AG08396 (cell line): ENCODE measurements around the gene COG4.

Source experiments
- DNase-seq: peaks from one replicate; pipeline ENCODE4 v3.0.0; 2012; ENCODE audit warnings: low spot score, mixed read lengths

COG4 gene

DNA sequence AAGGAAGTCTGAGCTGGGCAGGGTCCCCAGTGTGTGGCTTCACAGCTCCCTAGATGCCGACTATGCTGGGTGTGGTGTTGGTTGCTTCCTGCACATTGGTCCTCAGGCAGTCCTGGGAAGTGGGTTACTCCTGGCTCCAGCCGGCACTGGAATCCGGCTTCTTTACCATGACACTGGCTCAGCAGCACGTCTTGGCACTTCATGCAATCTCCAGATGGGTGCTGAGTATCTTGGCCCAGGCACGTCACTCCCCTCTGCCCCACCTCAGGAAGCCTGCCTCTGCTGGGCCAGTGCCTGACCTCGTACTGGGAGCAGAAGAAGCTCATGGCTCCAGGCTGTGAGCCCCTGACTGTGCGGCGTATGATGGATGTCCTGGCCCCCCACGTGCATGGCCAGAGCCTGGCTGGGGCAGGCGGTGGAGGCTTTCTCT lies 44.4 kb downstream of the COG4 start:
- no peak for DNase-seq

DNA sequence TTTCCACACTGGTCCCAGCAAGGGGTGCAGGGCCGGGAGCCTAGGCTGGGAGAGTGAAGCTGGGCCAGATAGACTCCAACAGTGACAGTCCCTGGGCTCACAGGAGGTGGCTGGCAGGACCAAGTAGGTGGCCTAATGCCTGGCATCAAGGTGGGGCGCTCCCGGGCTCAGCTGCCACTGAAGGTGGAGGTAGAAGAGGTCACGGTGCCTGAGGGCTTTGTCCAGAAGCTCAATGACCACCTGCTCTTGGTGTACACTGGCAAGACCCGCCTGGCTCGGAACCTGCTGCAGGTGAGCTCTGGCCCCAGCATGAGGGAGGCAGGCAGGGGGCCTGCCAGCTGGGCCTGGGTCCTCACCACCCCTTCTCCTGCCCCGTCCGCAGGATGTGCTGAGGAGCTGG lies 45.2 kb downstream of the COG4 start:
- no peak for DNase-seq

DNA sequence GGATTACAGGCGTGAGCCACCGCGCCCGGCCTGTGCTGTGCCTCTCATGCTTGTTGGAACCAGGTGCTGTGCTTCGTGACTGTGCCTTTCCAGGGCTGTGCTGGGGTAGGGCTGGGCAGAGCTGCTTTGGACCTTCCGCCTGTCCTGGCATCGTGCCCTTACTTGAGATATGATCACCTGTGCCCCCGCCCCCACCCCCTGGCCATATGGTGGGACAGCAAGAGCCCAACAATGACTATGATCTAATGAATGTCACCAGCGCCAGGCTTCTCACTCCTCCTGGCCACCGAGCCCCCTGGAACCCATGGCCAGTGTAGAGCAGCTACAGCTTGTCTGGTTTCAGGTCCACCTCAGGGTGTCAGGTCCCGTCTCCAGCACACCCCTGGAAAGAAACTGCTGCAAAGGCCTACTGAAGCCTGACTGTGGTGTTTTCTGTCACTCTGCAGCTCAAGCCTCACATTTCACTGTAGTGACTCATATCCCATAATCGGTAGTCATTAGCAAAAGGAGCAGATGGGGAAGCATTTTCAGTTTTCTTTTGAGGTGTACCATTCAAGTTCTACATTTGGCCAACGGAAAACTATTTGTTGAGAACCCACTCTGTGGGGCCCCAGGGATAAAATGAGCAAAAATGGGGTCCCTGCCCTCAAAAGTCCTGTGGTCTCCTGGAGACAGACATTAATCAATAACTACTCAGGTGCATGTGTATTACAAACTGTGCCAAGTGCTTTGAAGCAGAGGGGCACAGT lies 46.9 kb downstream of the COG4 start:
- DNase-seq = peak; percentile 94

GRCh38 chr16:70475054-70475871 lies 48.1 kb downstream of the COG4 start:
- no peak for DNase-seq

DNA sequence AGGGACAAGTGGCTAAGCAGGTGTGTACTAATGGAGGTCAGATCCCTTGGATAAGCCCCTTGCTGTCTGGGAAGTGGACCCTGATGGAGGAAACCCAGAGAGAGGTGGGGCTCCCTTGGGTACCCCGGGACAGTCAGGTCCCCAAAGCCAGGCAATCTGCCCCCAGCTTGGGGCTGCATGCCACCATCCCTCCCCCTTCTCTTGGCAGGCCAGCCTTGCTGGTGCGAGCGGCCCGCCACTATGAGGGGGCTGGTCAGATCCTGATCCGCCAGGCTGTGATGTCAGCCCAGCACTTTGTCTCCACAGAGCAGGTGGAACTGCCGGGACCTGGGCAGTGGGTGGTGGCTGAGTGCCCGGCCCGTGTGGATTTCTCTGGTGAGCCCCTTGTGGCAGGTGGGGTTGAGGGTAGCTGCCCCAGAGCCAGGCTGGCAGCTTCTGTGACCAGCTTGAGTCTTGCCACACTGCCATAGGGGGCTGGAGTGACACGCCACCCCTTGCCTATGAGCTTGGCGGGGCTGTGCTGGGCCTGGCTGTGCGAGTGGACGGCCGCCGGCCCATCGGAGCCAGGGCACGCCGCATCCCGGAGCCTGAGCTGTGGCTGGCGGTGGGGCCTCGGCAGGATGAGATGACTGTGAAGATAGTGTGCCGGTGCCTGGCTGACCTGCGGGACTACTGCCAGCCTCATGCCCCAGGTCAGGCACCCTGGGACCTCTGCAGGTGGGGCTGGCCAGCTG lies 48.9 kb downstream of the COG4 start:
- no peak for DNase-seq

DNA sequence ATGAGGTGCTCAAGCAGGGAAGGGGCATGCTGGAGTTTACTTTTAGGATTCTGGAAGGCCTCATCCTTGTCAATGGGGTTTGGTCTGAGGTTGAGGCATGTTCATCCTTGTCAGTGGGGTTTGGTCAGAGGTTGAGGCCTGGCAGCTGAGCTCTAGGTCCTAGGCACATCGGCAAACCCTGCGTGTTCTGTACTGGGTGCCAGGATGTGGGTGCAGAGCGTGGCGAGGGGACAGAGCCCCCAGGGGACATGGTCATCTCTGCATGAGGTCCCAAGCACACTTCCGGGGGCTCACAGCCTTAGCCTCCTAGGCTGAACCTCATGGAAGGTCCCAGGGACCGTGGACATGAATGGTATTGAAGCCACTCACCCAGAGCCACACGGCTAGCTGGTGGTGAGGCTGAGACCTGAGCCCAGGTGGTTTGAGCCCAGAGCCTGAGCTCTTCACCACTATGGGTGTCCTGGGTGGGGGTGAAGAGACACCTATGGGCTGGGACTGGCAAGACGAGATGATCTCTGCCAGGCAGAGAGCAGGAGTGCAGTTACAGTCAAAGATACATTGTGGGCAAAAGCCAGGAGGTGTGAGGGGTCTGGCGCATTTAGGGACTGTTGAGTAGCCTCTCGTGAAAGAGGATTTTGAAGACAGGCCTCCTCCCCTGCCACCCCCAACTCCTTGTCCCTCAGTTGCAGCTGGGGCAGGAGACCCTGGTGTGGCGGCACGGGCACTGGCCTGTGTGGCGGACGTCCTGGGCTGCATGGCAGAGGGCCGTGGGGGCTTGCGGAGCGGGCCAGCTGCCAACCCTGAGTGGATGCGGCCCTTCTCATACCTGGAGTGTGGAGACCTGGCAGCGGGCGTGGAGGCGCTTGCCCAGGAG lies 49.7 kb downstream of the COG4 start:
- DNase-seq = no peak

DNA sequence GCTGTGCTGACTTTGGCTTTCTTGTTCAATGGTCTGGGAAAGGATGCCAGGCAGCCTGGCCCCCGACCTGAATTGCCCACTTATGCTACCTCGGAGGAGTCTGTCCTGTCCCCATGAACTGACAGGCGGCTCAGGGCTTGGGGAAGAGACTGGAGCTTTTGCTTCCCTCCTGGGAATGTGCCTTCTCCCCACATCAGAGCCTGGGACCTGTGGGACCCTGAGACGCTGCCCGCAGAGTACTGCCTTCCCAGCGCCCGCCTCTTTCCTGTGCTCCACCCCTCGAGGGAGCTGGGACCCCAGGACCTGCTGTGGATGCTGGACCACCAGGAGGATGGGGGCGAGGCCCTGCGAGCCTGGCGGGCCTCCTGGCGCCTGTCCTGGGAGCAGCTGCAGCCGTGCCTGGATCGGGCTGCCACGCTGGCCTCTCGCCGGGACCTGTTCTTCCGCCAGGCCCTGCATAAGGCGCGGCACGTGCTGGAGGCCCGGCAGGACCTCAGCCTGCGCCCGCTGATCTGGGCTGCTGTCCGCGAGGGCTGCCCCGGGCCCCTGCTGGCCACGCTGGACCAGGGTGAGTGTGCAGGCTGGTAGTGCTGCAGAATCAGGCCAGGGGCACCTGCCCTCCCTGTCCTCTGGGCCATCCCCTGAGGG lies 50.4 kb downstream of the COG4 start:
- DNase-seq = no peak

- DNase-seq = peak; percentile 58
Measured at GRCh38 chr16:70470927-70471341, 52.4 kb downstream of the COG4 start.

DNA sequence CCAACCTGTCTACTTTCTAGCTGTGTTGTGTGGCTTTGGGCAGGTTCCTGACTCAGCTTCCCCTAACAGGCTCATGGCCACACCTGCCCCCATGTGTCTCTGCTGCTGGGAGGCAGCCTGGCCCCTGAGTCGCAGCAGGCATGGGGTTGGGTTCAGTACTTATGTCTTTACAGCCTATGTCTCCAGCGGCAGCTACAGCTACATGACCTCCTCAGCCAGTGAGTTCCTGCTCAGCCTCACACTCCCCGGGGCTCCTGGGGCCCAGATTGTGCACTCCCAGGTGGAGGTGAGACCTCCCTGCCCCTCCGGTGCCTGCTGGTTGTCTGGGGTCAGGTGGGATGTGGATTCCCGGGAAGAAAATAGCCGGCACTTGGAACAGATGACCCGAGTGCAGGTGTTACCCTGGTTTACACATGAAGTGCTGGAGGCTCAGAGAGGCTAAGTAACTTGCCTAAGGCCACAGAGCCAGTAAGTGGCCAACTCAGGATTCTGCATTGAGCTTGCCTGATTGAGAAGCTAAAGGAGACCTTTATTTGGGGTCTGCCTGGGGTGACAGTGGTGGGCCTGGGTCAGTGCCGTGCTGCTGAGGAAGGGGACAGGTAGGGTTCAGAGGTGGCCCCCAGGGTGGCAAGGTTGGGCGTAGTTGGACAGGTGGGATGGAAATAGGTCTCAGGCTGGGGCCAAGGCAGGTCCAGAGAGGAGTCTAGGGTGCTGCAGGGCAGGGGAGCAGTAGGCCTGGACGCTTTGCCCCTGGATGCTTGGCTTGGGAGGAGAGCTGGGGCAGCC lies 53.0 kb downstream of the COG4 start:
- no peak for DNase-seq

- DNase-seq = no peak
Measured at GRCh38 chr16:70468776-70469525, 54.4 kb downstream of the COG4 start.

- DNase-seq = no peak
Measured at GRCh38 chr16:70467608-70468007, 55.7 kb downstream of the COG4 start.

- no peak for DNase-seq
Measured at GRCh38 chr16:70467113-70467512, 56.2 kb downstream of the COG4 start.

- DNase-seq = peak; percentile 2
Measured at GRCh38 chr16:70466805-70467076, 56.6 kb downstream of the COG4 start.

GRCh38 chr16:70465999-70466804 lies 57.2 kb downstream of the COG4 start:
- DNase-seq = peak; percentile 6

DNA sequence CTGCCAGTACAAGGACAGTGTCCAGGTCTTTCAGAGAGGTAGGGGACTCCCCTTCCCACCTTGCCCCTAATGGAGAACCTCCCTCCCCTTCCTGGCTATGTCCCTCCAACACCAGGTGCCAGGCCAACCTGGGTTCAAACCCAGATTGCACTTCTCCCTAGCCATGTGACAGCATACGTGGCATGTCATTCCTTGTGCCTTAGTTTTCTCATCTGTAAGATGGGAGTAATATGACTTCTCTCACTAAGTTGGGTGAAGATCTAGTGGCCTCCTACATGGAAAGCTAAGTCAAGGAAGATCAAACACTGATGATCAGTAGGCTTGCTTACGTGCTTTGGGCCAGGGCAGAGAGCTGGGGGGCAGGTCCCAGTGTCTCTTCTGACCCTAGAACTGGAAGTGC lies 60.1 kb downstream of the COG4 start:
- DNase-seq = no peak

DNA sequence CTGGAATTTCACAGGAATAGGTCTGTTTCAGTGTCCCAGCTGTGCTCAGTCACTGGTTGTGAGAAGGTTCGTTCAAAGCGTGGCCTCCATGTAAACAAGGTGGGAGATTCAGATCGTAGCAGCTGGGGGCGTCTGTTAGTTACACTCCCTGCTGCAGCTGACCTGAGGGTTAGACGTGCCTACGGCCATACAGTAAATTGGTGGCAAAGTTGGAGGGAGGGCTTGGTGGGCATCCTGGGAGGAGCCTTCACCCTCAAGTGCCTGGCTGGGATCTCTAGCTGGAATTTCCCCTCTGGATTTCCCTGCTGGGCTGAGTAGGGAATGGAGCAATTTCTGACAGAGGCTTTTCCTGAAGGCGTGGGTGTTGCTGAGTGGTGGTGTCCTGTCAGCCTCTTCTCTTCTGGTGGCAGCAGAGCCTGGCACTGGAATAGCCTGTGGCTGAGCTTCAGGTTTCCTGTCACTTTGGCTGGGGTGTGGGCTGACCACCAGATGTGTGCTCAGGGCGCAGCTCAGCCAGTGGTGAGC lies 62.6 kb downstream of the COG4 start:
- DNase-seq = no peak

- DNase-seq = no peak
Measured at GRCh38 chr16:70457446-70458166, 65.7 kb downstream of the COG4 start.

DNA sequence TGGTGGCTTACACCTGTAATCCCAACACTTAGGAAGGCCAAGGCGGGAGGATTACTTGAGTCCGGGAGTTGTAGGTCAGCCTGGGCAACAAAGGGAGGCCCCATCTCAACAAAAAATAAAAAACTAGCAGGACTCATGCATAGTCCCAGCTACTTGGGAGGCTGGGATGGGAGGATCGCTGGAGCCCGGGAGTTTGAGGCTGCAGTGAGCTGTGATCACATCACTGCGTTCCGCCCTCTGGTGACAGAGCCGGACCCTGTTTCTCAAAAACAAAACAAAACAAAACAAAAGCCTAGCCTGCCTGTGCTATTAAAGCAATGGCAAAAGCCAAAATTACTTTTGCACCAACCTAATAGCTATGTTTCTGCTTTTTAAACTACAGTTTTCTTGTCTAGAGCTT lies 67.4 kb downstream of the COG4 start:
- no peak for DNase-seq
